Measurements from ENCODE around the gene MAGEH1.
"Not testable (repeated sequence)": the region's sequence is repeated elsewhere in the genome, so short reads cannot be mapped to it uniquely, and the experiment has no call there.

The MAGEH1 gene

GRCh38 chrX:55451990-55452832 lies at the start of gene MAGEH1:
Gene MAGEH1, plus strand, starts transcription at chrX:55452127. Its CDS starts 248 bp downstream, at chrX:55452375.
- Histone ChIP-seq H3K27me3 (replicated peaks; ENCODE audit: control insufficient read depth, insufficient read depth, low read length) (no peaks in the 10 kb centered on the region), H3K4me1 (ENCODE audit: control insufficient read depth, insufficient read depth, low read length) (no peaks in the 10 kb centered on the region), H3K4me3 (ENCODE audit: low read length) (peak within 1 kb of the TSS; percentile 87), H3K9ac (ENCODE audit: low read length) (peak within 1 kb of the TSS; percentile 85), H3K9me3 (ENCODE audit: control insufficient read depth, low read length) (no peaks in the 10 kb centered on the region), H3K36me3 (ENCODE audit: control insufficient read depth, insufficient read depth, low read length, severe bottlenecking) (no peaks in the 10 kb centered on the region)
- peak; percentile 84 for DNase-seq (ENCODE audit: low read depth)

- H3K4me3 ChIP-seq (ENCODE audit: low read length); H3K27me3 ChIP-seq (replicated peaks; ENCODE audit: control insufficient read depth, insufficient read depth, low read length); H3K4me1 ChIP-seq (ENCODE audit: control insufficient read depth, insufficient read depth, low read length); DNase-seq (ENCODE audit: low read depth); H3K36me3 ChIP-seq (ENCODE audit: control insufficient read depth, insufficient read depth, low read length, severe bottlenecking); H3K9ac ChIP-seq (ENCODE audit: low read length): not testable (repeated sequence)
- H3K9me3 ChIP-seq (ENCODE audit: control insufficient read depth, low read length) = peaks cover 15% of the 10 kb centered on the region
Observed at GRCh38 chrX:55427079-55427478, 24.8 kb upstream of the MAGEH1 start.

GRCh38 chrX:55443468-55443867 lies 8.5 kb upstream of the MAGEH1 start:
- not testable (repeated sequence) for H3K9me3 ChIP-seq (ENCODE audit: control insufficient read depth, low read length); H3K9ac ChIP-seq (ENCODE audit: low read length); H3K4me3 ChIP-seq (ENCODE audit: low read length); DNase-seq (ENCODE audit: low read depth); H3K36me3 ChIP-seq (ENCODE audit: control insufficient read depth, insufficient read depth, low read length, severe bottlenecking); H3K4me1 ChIP-seq (ENCODE audit: control insufficient read depth, insufficient read depth, low read length)
- peaks cover 25% of the 10 kb centered on the region for H3K27me3 ChIP-seq (replicated peaks; ENCODE audit: control insufficient read depth, insufficient read depth, low read length)

GRCh38 chrX:55450259-55450658 lies 1.7 kb upstream of the MAGEH1 start:
- no peaks in the 10 kb centered on the region for H3K36me3 ChIP-seq (ENCODE audit: control insufficient read depth, insufficient read depth, low read length, severe bottlenecking)
- no peaks in the 10 kb centered on the region for H3K9me3 ChIP-seq (ENCODE audit: control insufficient read depth, low read length)
- no peaks in the 10 kb centered on the region for H3K27me3 ChIP-seq (replicated peaks; ENCODE audit: control insufficient read depth, insufficient read depth, low read length)
- no peak overlapping the region for H3K9ac ChIP-seq (ENCODE audit: low read length)
- no peaks in the 10 kb centered on the region for H3K4me1 ChIP-seq (ENCODE audit: control insufficient read depth, insufficient read depth, low read length)
- H3K4me3 ChIP-seq (ENCODE audit: low read length) = no peak overlapping the region
- peak; percentile 2 for DNase-seq (ENCODE audit: low read depth)

- H3K4me1 ChIP-seq (ENCODE audit: control insufficient read depth, insufficient read depth, low read length) = no peaks in the 10 kb centered on the region
- peak overlapping the region; percentile 85 for H3K9ac ChIP-seq (ENCODE audit: low read length)
- H3K4me3 ChIP-seq (ENCODE audit: low read length) = peak overlapping the region; percentile 87
- no peaks in the 10 kb centered on the region for H3K36me3 ChIP-seq (ENCODE audit: control insufficient read depth, insufficient read depth, low read length, severe bottlenecking)
- DNase-seq (ENCODE audit: low read depth) = no peak
- H3K27me3 ChIP-seq (replicated peaks; ENCODE audit: control insufficient read depth, insufficient read depth, low read length) = no peaks in the 10 kb centered on the region
- H3K9me3 ChIP-seq (ENCODE audit: control insufficient read depth, low read length) = no peaks in the 10 kb centered on the region
Observed at GRCh38 chrX:55451141-55451540, 786 bp upstream of the MAGEH1 start.

GRCh38 chrX:55451626-55451989 lies 319 bp upstream of the MAGEH1 start:
- Histone ChIP-seq H3K4me1 (ENCODE audit: control insufficient read depth, insufficient read depth, low read length) (no peaks in the 10 kb centered on the region), H3K36me3 (ENCODE audit: control insufficient read depth, insufficient read depth, low read length, severe bottlenecking) (no peaks in the 10 kb centered on the region), H3K4me3 (ENCODE audit: low read length) (peak overlapping the region; percentile 87)

GRCh38 chrX:55452833-55453124 lies 852 bp downstream of the MAGEH1 start:
- peak overlapping the region; percentile 85 for H3K9ac ChIP-seq (ENCODE audit: low read length)
- H3K27me3 ChIP-seq (replicated peaks; ENCODE audit: control insufficient read depth, insufficient read depth, low read length) = no peaks in the 10 kb centered on the region
- peak overlapping the region; percentile 87 for H3K4me3 ChIP-seq (ENCODE audit: low read length)
- no peaks in the 10 kb centered on the region for H3K9me3 ChIP-seq (ENCODE audit: control insufficient read depth, low read length)
- H3K36me3 ChIP-seq (ENCODE audit: control insufficient read depth, insufficient read depth, low read length, severe bottlenecking) = no peaks in the 10 kb centered on the region
- no peak for DNase-seq (ENCODE audit: low read depth)
- H3K4me1 ChIP-seq (ENCODE audit: control insufficient read depth, insufficient read depth, low read length) = no peaks in the 10 kb centered on the region

More at GRCh38 chrX:55451626-55451989, 319 bp upstream of the MAGEH1 start:
- no peaks in the 10 kb centered on the region for H3K27me3 ChIP-seq (replicated peaks; ENCODE audit: control insufficient read depth, insufficient read depth, low read length)
- peak overlapping the region; percentile 85 for H3K9ac ChIP-seq (ENCODE audit: low read length)
- H3K9me3 ChIP-seq (ENCODE audit: control insufficient read depth, low read length) = no peaks in the 10 kb centered on the region
- DNase-seq (ENCODE audit: low read depth) = no peak

- not testable (repeated sequence) for H3K36me3 ChIP-seq (ENCODE audit: control insufficient read depth, insufficient read depth, low read length, severe bottlenecking); H3K4me1 ChIP-seq (ENCODE audit: control insufficient read depth, insufficient read depth, low read length); H3K27me3 ChIP-seq (replicated peaks; ENCODE audit: control insufficient read depth, insufficient read depth, low read length); DNase-seq (ENCODE audit: low read depth); H3K9ac ChIP-seq (ENCODE audit: low read length); H3K9me3 ChIP-seq (ENCODE audit: control insufficient read depth, low read length); H3K4me3 ChIP-seq (ENCODE audit: low read length)
Observed at GRCh38 chrX:55455708-55456107, 3.8 kb downstream of the MAGEH1 start.

- H3K9me3 ChIP-seq (ENCODE audit: control insufficient read depth, low read length) = not testable (repeated sequence)
Observed at GRCh38 chrX:55459426-55459825, 7.5 kb downstream of the MAGEH1 start.

GRCh38 chrX:55459926-55460325 lies 8.0 kb downstream of the MAGEH1 start:
- not testable (repeated sequence) for H3K27me3 ChIP-seq (replicated peaks; ENCODE audit: control insufficient read depth, insufficient read depth, low read length); H3K36me3 ChIP-seq (ENCODE audit: control insufficient read depth, insufficient read depth, low read length, severe bottlenecking); H3K9me3 ChIP-seq (ENCODE audit: control insufficient read depth, low read length); H3K9ac ChIP-seq (ENCODE audit: low read length); H3K4me1 ChIP-seq (ENCODE audit: control insufficient read depth, insufficient read depth, low read length); DNase-seq (ENCODE audit: low read depth); H3K4me3 ChIP-seq (ENCODE audit: low read length)

More at GRCh38 chrX:55459426-55459825, 7.5 kb downstream of the MAGEH1 start:
- H3K4me1 ChIP-seq (ENCODE audit: control insufficient read depth, insufficient read depth, low read length); H3K27me3 ChIP-seq (replicated peaks; ENCODE audit: control insufficient read depth, insufficient read depth, low read length); H3K36me3 ChIP-seq (ENCODE audit: control insufficient read depth, insufficient read depth, low read length, severe bottlenecking); DNase-seq (ENCODE audit: low read depth); H3K9ac ChIP-seq (ENCODE audit: low read length); H3K4me3 ChIP-seq (ENCODE audit: low read length): not testable (repeated sequence)

GRCh38 chrX:55464050-55464449 lies 12.1 kb downstream of the MAGEH1 start:
- H3K4me3 ChIP-seq (ENCODE audit: low read length); DNase-seq (ENCODE audit: low read depth): not testable (repeated sequence)

GRCh38 chrX:55465108-55465507 lies 13.2 kb downstream of the MAGEH1 start:
- not testable (repeated sequence) for H3K9ac ChIP-seq (ENCODE audit: low read length); DNase-seq (ENCODE audit: low read depth); H3K4me3 ChIP-seq (ENCODE audit: low read length); H3K36me3 ChIP-seq (ENCODE audit: control insufficient read depth, insufficient read depth, low read length, severe bottlenecking); H3K4me1 ChIP-seq (ENCODE audit: control insufficient read depth, insufficient read depth, low read length); H3K27me3 ChIP-seq (replicated peaks; ENCODE audit: control insufficient read depth, insufficient read depth, low read length); H3K9me3 ChIP-seq (ENCODE audit: control insufficient read depth, low read length)

More at GRCh38 chrX:55464050-55464449, 12.1 kb downstream of the MAGEH1 start:
- not testable (repeated sequence) for H3K4me1 ChIP-seq (ENCODE audit: control insufficient read depth, insufficient read depth, low read length); H3K9me3 ChIP-seq (ENCODE audit: control insufficient read depth, low read length); H3K36me3 ChIP-seq (ENCODE audit: control insufficient read depth, insufficient read depth, low read length, severe bottlenecking); H3K9ac ChIP-seq (ENCODE audit: low read length); H3K27me3 ChIP-seq (replicated peaks; ENCODE audit: control insufficient read depth, insufficient read depth, low read length)

All from adipocyte (in vitro differentiated cells).